ENCODE measurements around the gene P2RY8.
"Not testable (repeated sequence)": the region's sequence is repeated elsewhere in the genome, so short reads cannot be mapped to it uniquely, and the experiment has no call there.

Gene P2RY8

GRCh38 chrX:1525583-1526355 lies 11.2 kb downstream of the P2RY8 start:
- no peak overlapping the region for H3K4me3 ChIP-seq (ENCODE audit: low read depth, low read length)
- H3K36me3 ChIP-seq (ENCODE audit: control insufficient read depth, insufficient read depth, low read length) = no peaks in the 10 kb centered on the region
- H3K9me3 ChIP-seq (ENCODE audit: control insufficient read depth, insufficient read depth, low read length) = no peaks in the 10 kb centered on the region
- H3K27me3 ChIP-seq (ENCODE audit: control insufficient read depth, insufficient read depth, low read length) = no peaks in the 10 kb centered on the region
- H3K4me1 ChIP-seq (ENCODE audit: control insufficient read depth, insufficient read depth, low read length) = peaks cover 5% of the 10 kb centered on the region
- no peak overlapping the region for H3K9ac ChIP-seq (ENCODE audit: low read depth, low read length)

DNA sequence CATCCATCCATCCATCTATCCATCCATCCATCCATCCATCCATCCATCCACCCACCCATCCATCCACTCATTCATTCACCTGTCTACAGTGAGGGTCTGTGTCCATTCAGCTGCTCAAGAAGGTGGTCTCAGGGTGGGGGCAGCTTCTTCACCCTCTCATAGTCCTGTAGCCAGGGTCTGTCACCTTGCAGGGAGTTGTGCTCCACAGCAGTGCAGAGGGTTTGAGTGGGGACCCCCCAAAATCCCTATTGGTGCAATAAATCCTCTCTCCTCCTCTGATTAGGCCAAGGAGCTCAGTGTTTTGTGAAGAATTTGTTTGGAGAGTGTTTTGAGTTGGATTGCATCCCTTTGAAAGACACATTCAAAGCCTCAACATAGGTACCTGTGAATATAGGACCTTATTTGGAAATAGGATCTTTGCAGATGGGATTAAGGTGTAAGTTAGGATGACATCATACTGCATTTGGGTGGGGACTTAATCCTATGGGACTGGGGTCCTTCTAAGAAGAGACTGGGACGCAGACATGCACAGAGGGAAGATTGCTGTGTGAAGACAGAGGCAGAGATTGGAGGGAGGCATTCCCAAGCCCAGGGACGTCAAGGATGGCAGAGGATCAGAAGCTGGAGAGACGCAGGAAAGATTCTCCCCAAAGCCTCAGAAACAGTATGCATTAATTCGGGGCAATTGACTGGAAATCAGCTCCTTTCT lies 12.0 kb downstream of the P2RY8 start:
- H3K9ac ChIP-seq (ENCODE audit: low read depth, low read length) = no peak overlapping the region
- peaks cover 5% of the 10 kb centered on the region for H3K4me1 ChIP-seq (ENCODE audit: control insufficient read depth, insufficient read depth, low read length)
- H3K9me3 ChIP-seq (ENCODE audit: control insufficient read depth, insufficient read depth, low read length) = no peaks in the 10 kb centered on the region
- H3K36me3 ChIP-seq (ENCODE audit: control insufficient read depth, insufficient read depth, low read length) = no peaks in the 10 kb centered on the region
- H3K27me3 ChIP-seq (ENCODE audit: control insufficient read depth, insufficient read depth, low read length) = no peaks in the 10 kb centered on the region
- H3K4me3 ChIP-seq (ENCODE audit: low read depth, low read length) = no peak overlapping the region

- H3K36me3 ChIP-seq (ENCODE audit: control insufficient read depth, insufficient read depth, low read length); H3K4me3 ChIP-seq (ENCODE audit: low read depth, low read length); H3K4me1 ChIP-seq (ENCODE audit: control insufficient read depth, insufficient read depth, low read length); H3K9ac ChIP-seq (ENCODE audit: low read depth, low read length); H3K27me3 ChIP-seq (ENCODE audit: control insufficient read depth, insufficient read depth, low read length); H3K9me3 ChIP-seq (ENCODE audit: control insufficient read depth, insufficient read depth, low read length): not testable (repeated sequence)
Observed at GRCh38 chrX:1522905-1523304, 14.1 kb downstream of the P2RY8 start.

GRCh38 chrX:1521459-1521956 lies 15.5 kb downstream of the P2RY8 start:
- Histone ChIP-seq H3K4me3 (ENCODE audit: low read depth, low read length) (no peak overlapping the region), H3K9me3 (ENCODE audit: control insufficient read depth, insufficient read depth, low read length) (no peaks in the 10 kb centered on the region), H3K4me1 (ENCODE audit: control insufficient read depth, insufficient read depth, low read length) (peaks cover 5% of the 10 kb centered on the region), H3K9ac (ENCODE audit: low read depth, low read length) (no peak overlapping the region), H3K36me3 (ENCODE audit: control insufficient read depth, insufficient read depth, low read length) (no peaks in the 10 kb centered on the region), H3K27me3 (ENCODE audit: control insufficient read depth, insufficient read depth, low read length) (no peaks in the 10 kb centered on the region)

DNA sequence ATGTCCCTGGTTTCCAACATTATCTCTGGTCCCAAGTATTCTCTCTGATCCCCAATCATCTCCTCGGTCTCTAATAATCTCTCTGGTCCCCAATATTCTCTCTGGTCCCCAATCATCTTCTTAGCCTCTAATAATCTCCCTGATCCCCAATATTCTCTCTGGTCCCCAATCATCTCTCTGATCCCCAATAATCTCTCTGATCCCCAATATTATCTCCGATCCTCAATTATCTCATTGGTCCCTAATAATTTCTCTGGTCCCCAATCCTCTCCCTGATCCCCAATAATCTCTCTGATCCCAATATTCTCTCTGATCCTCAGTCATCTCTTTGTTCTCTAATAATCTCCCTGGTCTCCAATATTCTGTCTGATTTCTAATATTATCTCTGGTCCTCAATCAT lies 16.6 kb downstream of the P2RY8 start:
- Histone ChIP-seq H3K9me3 (ENCODE audit: control insufficient read depth, insufficient read depth, low read length) (no peaks in the 10 kb centered on the region), H3K4me1 (ENCODE audit: control insufficient read depth, insufficient read depth, low read length) (peaks cover 5% of the 10 kb centered on the region), H3K4me3 (ENCODE audit: low read depth, low read length) (no peak overlapping the region), H3K27me3 (ENCODE audit: control insufficient read depth, insufficient read depth, low read length) (no peaks in the 10 kb centered on the region), H3K9ac (ENCODE audit: low read depth, low read length) (no peak overlapping the region), H3K36me3 (ENCODE audit: control insufficient read depth, insufficient read depth, low read length) (no peaks in the 10 kb centered on the region)

DNA sequence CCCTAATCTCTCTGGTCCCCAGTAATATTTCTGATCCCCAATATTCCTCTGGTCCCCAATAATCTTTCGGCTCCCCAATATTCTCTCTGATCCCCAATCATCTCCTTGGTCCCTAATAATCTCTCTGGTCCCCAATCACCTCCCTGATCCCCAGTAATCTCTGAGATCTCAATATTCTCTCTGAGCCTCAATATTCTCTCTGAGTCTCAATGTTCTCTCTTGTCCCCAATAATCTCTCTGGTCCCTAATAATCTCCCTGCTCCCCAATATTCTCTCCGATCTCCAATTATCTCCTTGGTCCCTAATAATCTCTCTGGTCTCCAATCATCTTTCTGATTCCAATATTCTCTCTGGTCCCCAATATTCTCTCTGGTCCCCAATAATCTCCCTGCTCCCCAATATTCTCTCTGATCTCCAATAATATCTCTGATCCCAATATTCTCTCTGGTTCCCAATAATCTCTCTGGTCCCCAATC lies 17.9 kb downstream of the P2RY8 start:
- Histone ChIP-seq H3K9ac (ENCODE audit: low read depth, low read length) (no peak overlapping the region), H3K27me3 (ENCODE audit: control insufficient read depth, insufficient read depth, low read length) (no peaks in the 10 kb centered on the region), H3K9me3 (ENCODE audit: control insufficient read depth, insufficient read depth, low read length) (no peaks in the 10 kb centered on the region), H3K4me1 (ENCODE audit: control insufficient read depth, insufficient read depth, low read length) (peaks cover 5% of the 10 kb centered on the region), H3K36me3 (ENCODE audit: control insufficient read depth, insufficient read depth, low read length) (no peaks in the 10 kb centered on the region), H3K4me3 (ENCODE audit: low read depth, low read length) (no peak overlapping the region)

- Histone ChIP-seq H3K27me3 (ENCODE audit: control insufficient read depth, insufficient read depth, low read length) (no peaks in the 10 kb centered on the region), H3K9ac (ENCODE audit: low read depth, low read length) (no peak overlapping the region), H3K4me3 (ENCODE audit: low read depth, low read length) (no peak overlapping the region), H3K4me1 (ENCODE audit: control insufficient read depth, insufficient read depth, low read length) (peaks cover 5% of the 10 kb centered on the region), H3K9me3 (ENCODE audit: control insufficient read depth, insufficient read depth, low read length) (no peaks in the 10 kb centered on the region), H3K36me3 (ENCODE audit: control insufficient read depth, insufficient read depth, low read length) (no peaks in the 10 kb centered on the region)
Observed at GRCh38 chrX:1518512-1518911, 18.5 kb downstream of the P2RY8 start.

DNA sequence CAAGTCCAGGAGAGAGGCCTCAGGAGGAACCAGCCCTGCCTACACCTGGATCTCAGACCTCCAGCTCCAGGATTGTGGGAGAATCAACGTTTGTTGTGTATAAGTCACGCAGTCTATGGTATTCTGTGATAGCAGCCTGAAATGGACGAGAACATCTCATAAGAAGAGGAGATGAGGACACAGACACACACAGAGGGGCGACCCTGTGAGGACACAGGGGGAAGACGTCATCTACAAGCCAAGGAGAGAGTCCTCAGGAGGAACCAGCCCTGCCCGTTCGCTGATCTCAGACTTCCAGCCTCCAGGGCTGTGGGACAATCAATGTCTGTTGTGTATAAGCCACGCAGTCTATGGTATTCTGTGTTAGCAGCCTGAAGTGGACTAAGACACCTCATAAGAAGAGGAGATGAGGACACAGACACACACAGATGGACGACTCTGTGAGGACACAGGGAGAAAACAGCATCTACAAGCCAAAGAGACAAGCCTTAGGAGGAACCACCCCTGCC lies 20.3 kb downstream of the P2RY8 start:
- Histone ChIP-seq H3K36me3 (ENCODE audit: control insufficient read depth, insufficient read depth, low read length) (no peaks in the 10 kb centered on the region), H3K9ac (ENCODE audit: low read depth, low read length) (no peak overlapping the region), H3K9me3 (ENCODE audit: control insufficient read depth, insufficient read depth, low read length) (no peaks in the 10 kb centered on the region), H3K4me1 (ENCODE audit: control insufficient read depth, insufficient read depth, low read length) (peaks cover 4% of the 10 kb centered on the region), H3K4me3 (ENCODE audit: low read depth, low read length) (no peak overlapping the region), H3K27me3 (ENCODE audit: control insufficient read depth, insufficient read depth, low read length) (no peaks in the 10 kb centered on the region)

- H3K4me1 ChIP-seq (ENCODE audit: control insufficient read depth, insufficient read depth, low read length) = no peaks in the 10 kb centered on the region
- no peaks in the 10 kb centered on the region for H3K9me3 ChIP-seq (ENCODE audit: control insufficient read depth, insufficient read depth, low read length)
- H3K4me3 ChIP-seq (ENCODE audit: low read depth, low read length) = no peak overlapping the region
- no peaks in the 10 kb centered on the region for H3K36me3 ChIP-seq (ENCODE audit: control insufficient read depth, insufficient read depth, low read length)
- H3K9ac ChIP-seq (ENCODE audit: low read depth, low read length) = no peak overlapping the region
- no peaks in the 10 kb centered on the region for H3K27me3 ChIP-seq (ENCODE audit: control insufficient read depth, insufficient read depth, low read length)
Observed at GRCh38 chrX:1511829-1512228, 25.2 kb downstream of the P2RY8 start.

GRCh38 chrX:1511150-1511549 lies 25.8 kb downstream of the P2RY8 start:
- Histone ChIP-seq H3K4me3 (ENCODE audit: low read depth, low read length) (no peak overlapping the region), H3K27me3 (ENCODE audit: control insufficient read depth, insufficient read depth, low read length) (no peaks in the 10 kb centered on the region), H3K9ac (ENCODE audit: low read depth, low read length) (no peak overlapping the region), H3K4me1 (ENCODE audit: control insufficient read depth, insufficient read depth, low read length) (no peaks in the 10 kb centered on the region), H3K36me3 (ENCODE audit: control insufficient read depth, insufficient read depth, low read length) (no peaks in the 10 kb centered on the region), H3K9me3 (ENCODE audit: control insufficient read depth, insufficient read depth, low read length) (no peaks in the 10 kb centered on the region)

DNA sequence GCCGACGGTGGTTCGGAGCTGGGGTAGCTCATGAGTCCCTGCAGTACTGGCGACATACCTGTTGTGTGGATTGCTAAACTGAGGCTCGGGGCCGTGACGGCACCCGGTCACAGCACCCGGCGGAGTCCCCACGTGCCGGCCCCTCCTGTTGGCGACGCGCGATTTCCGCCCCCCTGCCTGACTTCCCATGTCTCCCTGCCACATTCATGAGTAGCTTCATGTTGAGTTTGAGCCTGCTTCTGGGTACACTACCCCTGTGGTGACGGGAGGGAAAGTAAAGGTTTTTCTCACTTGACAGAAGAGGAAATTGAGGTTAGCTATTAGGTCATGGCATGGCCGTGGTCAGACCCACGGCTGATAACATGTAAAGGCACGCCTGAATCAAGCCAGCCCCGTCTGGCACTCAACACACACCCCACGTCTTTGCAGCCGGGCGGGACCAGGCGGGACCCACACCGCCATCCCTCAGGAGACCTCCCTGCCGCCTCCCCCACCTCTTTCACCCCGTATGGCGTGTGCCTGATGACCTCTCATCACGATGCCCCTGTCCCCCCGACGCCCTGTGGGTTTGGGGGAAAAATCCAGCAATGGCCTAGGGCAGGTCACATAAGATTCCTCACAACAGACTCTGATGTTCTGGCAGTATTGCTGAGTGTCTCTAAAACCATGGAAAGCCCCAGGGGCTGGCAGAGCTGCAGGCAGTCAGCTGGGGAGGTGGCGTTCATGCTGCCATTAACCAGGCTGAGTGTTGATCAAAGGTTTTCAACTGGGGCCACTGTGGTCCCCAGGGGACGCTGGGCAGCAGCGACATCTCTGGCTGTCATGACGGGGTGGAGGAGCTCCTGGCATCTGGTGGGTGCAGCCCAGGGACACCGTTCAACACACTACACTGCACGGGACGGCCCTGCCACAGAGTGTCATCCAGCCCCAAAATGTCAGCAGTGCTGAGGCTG lies 29.2 kb downstream of the P2RY8 start:
- Histone ChIP-seq H3K4me3 (ENCODE audit: low read depth, low read length) (no peak overlapping the region), H3K9me3 (ENCODE audit: control insufficient read depth, insufficient read depth, low read length) (no peaks in the 10 kb centered on the region), H3K9ac (ENCODE audit: low read depth, low read length) (no peak overlapping the region), H3K36me3 (ENCODE audit: control insufficient read depth, insufficient read depth, low read length) (no peaks in the 10 kb centered on the region), H3K4me1 (ENCODE audit: control insufficient read depth, insufficient read depth, low read length) (no peaks in the 10 kb centered on the region), H3K27me3 (ENCODE audit: control insufficient read depth, insufficient read depth, low read length) (no peaks in the 10 kb centered on the region)

Measured in iPS-15b (cell line).